Measurements from ENCODE around the gene SYNJ2.

SYNJ2 gene

DNA sequence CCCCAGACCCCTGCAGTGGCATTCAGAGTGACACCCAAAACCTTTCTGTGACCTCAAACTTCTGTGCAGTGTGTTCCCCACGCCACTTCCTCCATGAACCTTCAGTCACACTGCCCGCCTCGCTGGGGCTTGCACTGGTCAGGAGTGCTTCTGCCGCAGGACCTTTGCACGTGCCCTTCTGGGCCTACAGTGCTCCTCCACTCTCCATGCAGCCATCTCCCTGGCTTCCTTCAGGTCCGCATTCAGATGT, 27.1 kb downstream of the SYNJ2 start:
- DNase-seq (ENCODE audit: low spot score): no peak
- TF ChIP-seq, protein P1, sequence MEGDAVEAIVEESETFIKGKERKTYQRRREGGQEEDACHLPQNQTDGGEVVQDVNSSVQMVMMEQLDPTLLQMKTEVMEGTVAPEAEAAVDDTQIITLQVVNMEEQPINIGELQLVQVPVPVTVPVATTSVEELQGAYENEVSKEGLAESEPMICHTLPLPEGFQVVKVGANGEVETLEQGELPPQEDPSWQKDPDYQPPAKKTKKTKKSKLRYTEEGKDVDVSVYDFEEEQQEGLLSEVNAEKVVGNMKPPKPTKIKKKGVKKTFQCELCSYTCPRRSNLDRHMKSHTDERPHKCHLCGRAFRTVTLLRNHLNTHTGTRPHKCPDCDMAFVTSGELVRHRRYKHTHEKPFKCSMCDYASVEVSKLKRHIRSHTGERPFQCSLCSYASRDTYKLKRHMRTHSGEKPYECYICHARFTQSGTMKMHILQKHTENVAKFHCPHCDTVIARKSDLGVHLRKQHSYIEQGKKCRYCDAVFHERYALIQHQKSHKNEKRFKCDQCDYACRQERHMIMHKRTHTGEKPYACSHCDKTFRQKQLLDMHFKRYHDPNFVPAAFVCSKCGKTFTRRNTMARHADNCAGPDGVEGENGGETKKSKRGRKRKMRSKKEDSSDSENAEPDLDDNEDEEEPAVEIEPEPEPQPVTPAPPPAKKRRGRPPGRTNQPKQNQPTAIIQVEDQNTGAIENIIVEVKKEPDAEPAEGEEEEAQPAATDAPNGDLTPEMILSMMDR (IDR thresholded peaks at IDR 0.05; ENCODE audit: extremely low read depth, missing control alignments): no peak

DNA sequence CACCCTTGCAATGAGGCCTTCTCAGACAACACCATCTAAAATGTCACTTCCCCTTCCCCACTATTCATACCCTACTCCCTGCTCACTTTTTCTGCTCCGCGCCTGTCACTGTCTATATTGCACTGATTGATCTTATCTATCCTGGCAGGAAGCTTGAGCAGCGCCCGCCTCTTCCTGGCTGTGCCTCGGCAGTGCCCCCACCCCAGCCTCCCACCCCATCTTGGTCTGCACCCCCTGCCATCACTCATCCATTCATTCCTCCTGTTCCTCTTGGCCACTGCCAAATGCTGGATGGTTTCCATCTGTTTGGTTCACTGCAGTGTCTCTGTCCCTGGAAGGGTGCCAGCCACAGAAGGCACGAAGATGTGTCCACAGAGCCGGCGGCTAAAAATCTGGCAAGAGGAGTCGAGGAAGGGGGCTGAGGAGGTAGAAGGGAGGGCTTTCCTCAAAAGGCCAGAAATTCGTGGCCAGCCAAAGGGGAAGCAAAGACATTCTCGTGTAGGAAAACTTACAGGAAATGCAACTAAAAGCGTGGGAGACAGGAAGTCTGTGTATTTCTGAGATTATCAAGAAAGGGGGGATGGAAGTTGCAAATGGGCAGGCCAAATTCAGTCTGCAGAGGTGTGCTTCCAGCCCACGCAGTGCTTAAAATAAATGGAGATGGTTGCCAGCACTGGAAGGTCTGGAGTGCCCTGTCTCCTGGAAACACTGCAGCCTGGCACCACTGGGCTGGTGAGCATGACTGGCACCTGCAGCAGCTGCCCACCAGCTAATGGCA, 27.6 kb downstream of the SYNJ2 start:
- TF ChIP-seq, protein P1 (IDR thresholded peaks at IDR 0.05; ENCODE audit: extremely low read depth, missing control alignments): no peak
- DNase-seq (ENCODE audit: low spot score): no peak

DNA sequence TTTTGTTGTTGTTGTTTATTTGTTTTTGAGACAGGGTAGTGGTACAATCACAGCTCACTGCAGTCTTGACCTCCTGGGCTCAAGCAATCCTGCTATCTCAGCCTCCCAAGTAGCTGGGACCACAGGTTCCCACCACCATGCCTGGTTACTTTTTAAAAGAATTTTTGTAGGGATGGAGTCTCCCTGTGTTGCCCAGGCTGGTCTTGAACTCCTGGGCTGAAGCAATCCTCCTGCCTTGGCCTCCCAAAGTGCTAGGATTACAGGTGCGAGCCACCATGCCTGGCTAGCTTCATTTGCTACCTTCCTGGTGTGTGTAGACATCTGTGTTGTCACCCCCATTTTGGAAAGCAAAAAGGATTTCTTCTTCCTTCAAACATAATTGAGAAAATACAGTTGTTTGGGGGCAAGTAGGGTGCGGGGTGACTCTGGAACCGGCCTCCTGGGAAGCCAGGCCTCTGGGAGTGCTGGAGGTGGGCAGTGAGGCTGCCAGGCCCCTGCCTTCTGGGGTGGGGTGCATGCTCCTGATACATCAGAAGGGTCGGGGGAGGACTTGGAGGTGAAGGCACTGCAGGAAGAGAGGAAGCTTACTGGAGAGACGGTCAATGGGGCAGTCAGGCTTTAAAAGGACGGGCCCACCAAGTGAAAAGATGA, 28.4 kb downstream of the SYNJ2 start:
- TF ChIP-seq, protein P1 (IDR thresholded peaks at IDR 0.05; ENCODE audit: extremely low read depth, missing control alignments): no peak
- no peak for DNase-seq (ENCODE audit: low spot score)

DNA sequence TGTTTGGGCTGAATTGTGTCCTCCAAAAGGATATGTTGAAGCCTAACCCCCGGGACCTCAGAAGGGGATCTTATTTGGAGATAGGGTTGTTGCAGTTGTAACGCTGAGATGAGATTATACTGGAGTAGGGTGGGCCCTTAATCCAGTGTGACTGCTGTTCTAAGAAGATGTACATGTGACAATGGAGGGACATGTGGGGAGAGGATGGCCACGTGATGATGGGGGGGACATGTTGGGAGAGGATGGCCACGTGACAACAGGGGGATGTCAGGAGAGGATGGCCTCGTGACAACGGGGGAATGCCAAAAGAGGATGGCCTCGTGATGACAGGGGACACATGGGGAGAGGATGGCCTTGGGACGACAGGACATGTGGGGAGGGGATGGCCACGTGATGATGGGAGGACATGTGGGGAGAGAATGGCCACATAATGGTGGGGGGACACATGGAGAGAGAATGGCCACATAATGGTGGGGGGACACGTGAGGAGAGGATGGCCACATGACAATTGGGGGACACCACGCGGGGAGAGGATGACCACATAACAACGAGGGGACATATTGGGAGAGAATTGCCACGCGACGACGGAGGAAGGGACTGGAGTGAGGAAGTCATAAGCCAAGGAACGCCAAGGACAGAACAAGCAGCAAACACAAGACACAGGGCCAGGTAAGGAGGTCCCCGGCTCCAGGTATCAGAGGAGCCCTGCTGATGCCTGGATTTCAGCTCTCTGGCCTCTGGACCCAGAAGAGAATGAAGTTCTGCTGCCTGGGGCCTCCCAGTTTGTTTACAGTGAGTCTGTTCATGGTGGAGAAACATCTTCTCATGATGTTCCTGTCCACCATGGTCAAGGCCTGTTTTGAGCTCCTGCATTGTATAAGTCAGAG, 29.2 kb downstream of the SYNJ2 start:
- no peak for DNase-seq (ENCODE audit: low spot score)
- TF ChIP-seq, protein P1 (IDR thresholded peaks at IDR 0.05; ENCODE audit: extremely low read depth, missing control alignments): no peak

DNA sequence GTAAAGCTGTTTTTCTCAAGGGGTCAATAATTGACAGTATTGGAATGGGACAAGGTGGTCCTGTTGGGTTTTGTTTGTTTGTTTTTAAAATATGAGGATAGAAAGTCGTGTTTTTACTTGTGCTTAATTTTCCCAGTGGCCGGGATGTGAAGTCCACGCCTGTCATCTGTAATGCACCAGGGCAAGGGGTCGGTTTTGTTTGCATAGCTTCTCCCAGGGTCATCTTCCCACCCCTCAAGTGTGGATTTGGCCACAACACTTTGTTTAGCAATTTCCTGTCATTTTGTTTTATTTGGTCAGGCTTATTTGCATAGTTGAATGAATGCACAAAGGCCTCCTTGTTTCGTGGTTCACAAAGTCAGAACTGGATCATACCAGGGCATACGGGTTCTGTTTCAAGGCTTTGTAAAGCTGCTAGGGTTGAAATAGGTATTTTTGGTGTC, 29.8 kb downstream of the SYNJ2 start:
- no peak for DNase-seq (ENCODE audit: low spot score)
- TF ChIP-seq, protein P1 (IDR thresholded peaks at IDR 0.05; ENCODE audit: extremely low read depth, missing control alignments): no peak

DNA sequence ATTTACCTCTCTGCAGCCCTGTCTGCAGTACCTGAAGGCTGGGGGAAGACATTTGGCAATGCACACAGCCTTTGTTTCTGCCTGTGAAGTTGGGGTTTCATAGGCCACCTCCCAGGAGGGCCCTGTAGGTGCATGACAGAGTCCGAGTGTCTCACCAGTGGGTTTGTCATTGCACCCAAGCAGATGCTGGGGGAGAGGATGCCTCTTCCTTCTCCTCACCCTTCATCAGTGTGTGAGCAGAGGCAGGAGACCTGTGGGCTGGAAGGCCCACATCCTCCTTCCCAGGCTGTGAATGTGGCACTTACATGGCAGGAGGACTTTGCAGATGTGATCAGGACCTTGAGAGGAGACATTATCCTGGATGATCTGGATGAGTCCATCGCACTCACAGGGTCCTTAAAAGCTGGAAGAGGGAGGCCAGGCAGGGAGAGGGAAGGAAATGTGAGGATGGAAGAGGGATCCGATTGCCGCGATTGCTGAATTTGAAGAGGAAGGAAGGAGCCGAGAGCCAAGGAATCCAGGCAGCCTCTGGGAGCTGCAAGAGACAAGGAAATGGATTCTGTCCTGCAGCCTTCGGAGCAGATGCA, 30.4 kb downstream of the SYNJ2 start:
- TF ChIP-seq, protein P1 (IDR thresholded peaks at IDR 0.05; ENCODE audit: extremely low read depth, missing control alignments): no peak
- no peak for DNase-seq (ENCODE audit: low spot score)

Measured in GM20000 (cell line).